Hepatic stellate cell (primary cell): Measurements from ENCODE around the gene TNS1.

ENCODE experiments used
- DNase-seq: peaks from one replicate; pipeline ENCODE4 v3.0.0; 2011; ENCODE audit warnings: low spot score

Gene TNS1

GRCh38 chr2:217832115-217832514 lies 170.7 kb downstream of the TNS1 start:
- no peak for DNase-seq

- no peak for DNase-seq
Observed at GRCh38 chr2:217831306-217831705, 171.5 kb downstream of the TNS1 start.

GRCh38 chr2:217830807-217831206 lies 172.0 kb downstream of the TNS1 start:
- no peak for DNase-seq

GRCh38 chr2:217830061-217830460 lies 172.7 kb downstream of the TNS1 start:
- DNase-seq: no peak

- DNase-seq: no peak
Observed at GRCh38 chr2:217829420-217829819, 173.4 kb downstream of the TNS1 start.

GRCh38 chr2:217828336-217828735 lies 174.5 kb downstream of the TNS1 start:
- DNase-seq: no peak

GRCh38 chr2:217827430-217828201 lies 175.2 kb downstream of the TNS1 start:
- DNase-seq: no peak

- DNase-seq: no peak
Observed at GRCh38 chr2:217826991-217827390, 175.8 kb downstream of the TNS1 start.

GRCh38 chr2:217826520-217826919 lies 176.3 kb downstream of the TNS1 start:
- no peak for DNase-seq

GRCh38 chr2:217825469-217826235 lies 177.1 kb downstream of the TNS1 start:
- DNase-seq: no peak

GRCh38 chr2:217824223-217824622 lies 178.6 kb downstream of the TNS1 start:
- no peak for DNase-seq

GRCh38 chr2:217823626-217824025 lies 179.2 kb downstream of the TNS1 start:
- no peak for DNase-seq

- peak; percentile 65 for DNase-seq
Observed at GRCh38 chr2:217822296-217823252, 180.2 kb downstream of the TNS1 start.

GRCh38 chr2:217821536-217822147 lies 181.2 kb downstream of the TNS1 start:
- no peak for DNase-seq

- no peak for DNase-seq
Observed at GRCh38 chr2:217820904-217821303, 181.9 kb downstream of the TNS1 start.

GRCh38 chr2:217820091-217820819 lies 182.5 kb downstream of the TNS1 start:
- no peak for DNase-seq

- DNase-seq: no peak
Observed at GRCh38 chr2:217818293-217818850, 184.4 kb downstream of the TNS1 start.

- no peak for DNase-seq
Observed at GRCh38 chr2:217817466-217818292, 185.1 kb downstream of the TNS1 start.

GRCh38 chr2:217816396-217816869 lies 186.4 kb downstream of the TNS1 start:
- peak; percentile 54 for DNase-seq

GRCh38 chr2:217813828-217814227 lies 189.0 kb downstream of the TNS1 start:
- DNase-seq: no peak
